Large intestine (tissue), 3 donors: ENCODE measurements around the gene BACE2. TPM values are rescaled to one million over a fixed set of nuclear protein-coding genes. Genes with fewer than 3 reads are reported as not detected.

Experiments
- DNase-seq, 2 donors: peaks; one replicate each; pipeline versions ENCODE4 v3.0.0 to v3.0.0-alpha.2; 2013
- H3K27ac ChIP-seq: one replicate; pipeline ENCODE4 v1.5.1; 2013; ENCODE audit warnings: low read length
- H3K27me3 ChIP-seq: 2 replicates; pipeline ENCODE4 v1.6.1; 2013; ENCODE audit warnings: low read length; ENCODE audit not compliant: control insufficient read depth, insufficient read depth
- H3K36me3 ChIP-seq: 2 replicates; pipeline ENCODE4 v1.6.1; 2013; ENCODE audit warnings: low read length; ENCODE audit not compliant: control insufficient read depth, insufficient read depth
- H3K4me1 ChIP-seq: one replicate; pipeline ENCODE4 v1.6.1; 2013; ENCODE audit warnings: low read length; ENCODE audit not compliant: control insufficient read depth, insufficient read depth
- H3K4me3 ChIP-seq: one replicate; pipeline ENCODE4 v1.5.1; 2013; ENCODE audit warnings: low read length
- H3K9me3 ChIP-seq: one replicate; pipeline ENCODE4 v1.6.1; 2013; ENCODE audit warnings: mild to moderate bottlenecking, low read depth, low read length, moderate library complexity; ENCODE audit not compliant: control insufficient read depth
- WGBS: methylation state at CpG from one replicate; pipeline ENCODE4 v1.1.5; 2013; ENCODE audit warnings: low lambda C conversion rate; ENCODE audit not compliant: insufficient coverage; 5-methylcytosine and 5-hydroxymethylcytosine counted together
- polyA plus RNA-seq: library from polyadenylated mRNA; unstranded; fragments of 120-200 nt; gene quantifications from one replicate; pipeline ENCODE4 v1.2.1, GENCODE V29; 2013

The BACE2 gene
- polyA plus RNA-seq, 1 donor, result 20.7 TPM

DNA sequence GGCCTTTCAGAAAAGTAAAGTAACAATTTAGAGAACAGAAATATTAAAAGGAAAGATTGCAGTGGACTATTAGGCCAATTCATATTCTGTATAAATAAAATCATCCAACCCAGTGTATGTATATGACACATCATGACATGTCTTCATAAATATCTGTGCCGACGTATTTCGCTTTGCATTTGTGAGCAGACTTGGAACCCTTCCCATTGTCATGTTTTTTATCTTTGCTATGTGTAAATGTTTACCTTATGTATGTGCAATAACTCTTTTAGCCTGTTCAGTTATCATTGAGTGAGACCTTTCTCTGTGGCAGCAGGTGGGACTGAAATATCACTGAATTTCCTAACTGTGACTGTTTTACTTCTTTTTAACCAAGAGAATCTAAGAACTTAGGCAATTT is 90.7 kb downstream of the BACE2 start:
- Histone ChIP-seq H3K9me3 (peaks cover under 1% of the 10 kb centered on the region), H3K4me1 (peaks cover 3% of the 10 kb centered on the region), H3K4me3 (no peak overlapping the region), H3K36me3 (peaks cover 5% of the 10 kb centered on the region), H3K27ac (no peak overlapping the region), H3K27me3 (no peaks in the 10 kb centered on the region)
- peak; percentile 38 to 64 for DNase-seq
- no CpG with 5 or more reads among the region's 3 CpGs for WGBS

DNA sequence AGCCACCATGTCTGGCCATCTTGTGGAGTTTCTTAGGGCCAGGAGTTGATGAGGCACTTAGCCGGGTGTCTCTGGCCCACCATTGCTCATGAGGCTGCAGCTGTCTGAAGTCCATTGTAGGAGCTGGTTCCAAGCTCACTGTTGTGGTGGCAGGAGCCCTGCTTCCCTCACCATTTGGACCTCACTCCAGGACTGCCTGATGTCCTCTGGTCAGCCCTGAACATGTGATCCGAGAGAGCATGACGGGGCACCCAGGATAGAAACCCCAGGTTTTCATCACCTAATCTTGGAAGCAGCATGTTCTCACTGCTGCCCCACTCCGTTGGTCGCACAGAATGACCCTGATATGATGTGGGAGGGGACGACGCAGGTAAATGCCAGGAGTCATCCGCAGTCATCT is 92.5 kb downstream of the BACE2 start:
- no peak for DNase-seq
- Histone ChIP-seq H3K36me3 (peaks cover 3% of the 10 kb centered on the region), H3K4me3 (no peak overlapping the region), H3K4me1 (peaks cover 3% of the 10 kb centered on the region), H3K27me3 (no peaks in the 10 kb centered on the region), H3K27ac (no peak overlapping the region), H3K9me3 (peaks cover 6% of the 10 kb centered on the region)
- WGBS, result no CpG with 5 or more reads among the region's 8 CpGs

DNA sequence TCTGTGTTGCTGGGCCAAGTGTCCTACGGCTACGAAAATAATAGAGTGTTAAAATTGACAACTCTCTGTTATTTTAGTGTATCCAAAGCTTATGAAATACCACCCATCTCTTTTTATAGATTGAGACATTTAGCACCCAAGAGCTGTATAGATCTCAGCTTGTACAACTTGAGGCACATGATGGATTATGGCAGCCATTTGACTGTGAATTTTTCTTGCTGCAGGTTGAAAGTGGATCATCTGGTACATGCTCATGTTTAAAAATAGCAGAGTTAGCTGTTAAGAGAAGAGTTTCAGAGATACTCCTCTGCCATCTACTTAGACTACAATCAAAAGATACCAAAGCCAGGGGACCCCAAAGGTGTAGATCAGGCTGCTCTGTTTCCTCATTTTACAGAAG is 99.4 kb downstream of the BACE2 start:
- no peak for DNase-seq
- H3K36me3 ChIP-seq, result no peaks in the 10 kb centered on the region
- H3K27ac ChIP-seq, result no peak overlapping the region
- no CpG with 5 or more reads among the region's 2 CpGs for WGBS
- H3K27me3 ChIP-seq, result no peaks in the 10 kb centered on the region
- H3K9me3 ChIP-seq, result peaks cover 9% of the 10 kb centered on the region
- no peak overlapping the region for H3K4me3 ChIP-seq
- H3K4me1 ChIP-seq, result no peaks in the 10 kb centered on the region

DNA sequence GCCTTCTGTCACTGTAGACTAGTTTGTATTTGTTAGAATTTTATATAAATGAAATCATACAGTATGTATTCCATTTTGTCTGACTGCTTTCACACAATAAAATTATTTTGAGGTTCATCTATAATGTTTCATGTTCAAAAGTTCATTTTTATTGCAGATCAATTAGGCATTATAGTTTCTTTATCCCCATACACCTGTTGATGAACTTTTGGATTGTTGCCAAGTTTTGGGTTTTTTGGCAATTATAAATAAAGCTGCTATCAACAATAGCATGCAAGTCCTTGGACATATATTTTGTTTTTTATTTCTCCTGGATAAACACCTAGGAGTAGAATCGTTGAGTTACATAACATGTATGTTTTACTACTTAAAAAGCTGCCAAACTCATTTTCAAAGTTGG is 101.6 kb downstream of the BACE2 start:
- Histone ChIP-seq H3K9me3 (peaks cover 5% of the 10 kb centered on the region), H3K27me3 (no peaks in the 10 kb centered on the region), H3K4me3 (no peak overlapping the region), H3K4me1 (no peaks in the 10 kb centered on the region), H3K27ac (no peak overlapping the region), H3K36me3 (no peaks in the 10 kb centered on the region)
- WGBS, result 100% methylated on average over 1 of the region's 1 CpG
- DNase-seq, result no peak

DNA sequence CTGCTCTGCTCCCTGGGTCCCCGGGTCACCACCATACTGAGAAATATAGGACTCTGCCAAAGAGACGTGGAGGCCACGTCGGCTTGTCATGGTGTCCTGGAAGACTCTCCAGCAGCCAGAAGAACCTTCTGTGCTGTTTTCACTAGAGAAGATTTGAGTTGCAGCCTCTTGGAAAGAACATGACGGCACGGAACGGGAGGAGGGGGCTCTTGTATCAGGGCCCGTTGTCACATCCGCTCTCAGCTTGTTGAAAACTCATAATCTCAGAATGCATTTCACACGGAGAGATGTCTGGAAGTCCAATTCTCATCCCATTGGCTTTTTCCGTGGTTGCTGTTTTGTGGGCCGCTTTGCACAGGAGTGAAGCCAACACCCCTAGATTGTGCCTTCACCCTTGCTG is 109.2 kb downstream of the BACE2 start:
- no peaks in the 10 kb centered on the region for H3K27me3 ChIP-seq
- DNase-seq, result no peak
- no peak overlapping the region for H3K27ac ChIP-seq
- WGBS, result 67% methylated on average over 3 of the region's 12 CpGs
- no peaks in the 10 kb centered on the region for H3K36me3 ChIP-seq
- no peaks in the 10 kb centered on the region for H3K4me1 ChIP-seq
- peaks cover 1% of the 10 kb centered on the region for H3K9me3 ChIP-seq
- H3K4me3 ChIP-seq, result no peak overlapping the region

DNA sequence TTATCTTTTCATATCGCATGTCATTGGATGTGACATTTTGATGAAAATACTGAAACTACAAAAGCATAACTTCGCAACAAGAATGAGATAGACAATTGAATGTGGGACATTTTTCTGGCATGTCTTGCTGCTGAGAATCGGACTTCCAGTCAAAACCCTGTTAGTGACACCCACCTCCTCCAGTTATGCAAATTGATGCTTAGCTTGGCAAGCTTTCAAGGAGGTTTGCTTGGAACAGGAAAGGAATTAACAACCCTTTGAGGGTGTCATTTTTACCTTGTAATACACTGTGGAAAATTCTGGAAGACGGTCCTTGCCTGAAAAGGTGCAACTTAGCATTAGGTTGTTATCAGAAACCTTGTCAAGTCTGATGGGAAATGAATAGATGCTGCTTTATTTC is 109.9 kb downstream of the BACE2 start:
- Histone ChIP-seq H3K27ac (no peak overlapping the region), H3K4me1 (no peaks in the 10 kb centered on the region), H3K9me3 (no peaks in the 10 kb centered on the region), H3K36me3 (no peaks in the 10 kb centered on the region), H3K27me3 (peaks cover 4% of the 10 kb centered on the region), H3K4me3 (no peak overlapping the region)
- DNase-seq, result no peak
- 89% methylated on average over 3 of the region's 4 CpGs for WGBS

DNA sequence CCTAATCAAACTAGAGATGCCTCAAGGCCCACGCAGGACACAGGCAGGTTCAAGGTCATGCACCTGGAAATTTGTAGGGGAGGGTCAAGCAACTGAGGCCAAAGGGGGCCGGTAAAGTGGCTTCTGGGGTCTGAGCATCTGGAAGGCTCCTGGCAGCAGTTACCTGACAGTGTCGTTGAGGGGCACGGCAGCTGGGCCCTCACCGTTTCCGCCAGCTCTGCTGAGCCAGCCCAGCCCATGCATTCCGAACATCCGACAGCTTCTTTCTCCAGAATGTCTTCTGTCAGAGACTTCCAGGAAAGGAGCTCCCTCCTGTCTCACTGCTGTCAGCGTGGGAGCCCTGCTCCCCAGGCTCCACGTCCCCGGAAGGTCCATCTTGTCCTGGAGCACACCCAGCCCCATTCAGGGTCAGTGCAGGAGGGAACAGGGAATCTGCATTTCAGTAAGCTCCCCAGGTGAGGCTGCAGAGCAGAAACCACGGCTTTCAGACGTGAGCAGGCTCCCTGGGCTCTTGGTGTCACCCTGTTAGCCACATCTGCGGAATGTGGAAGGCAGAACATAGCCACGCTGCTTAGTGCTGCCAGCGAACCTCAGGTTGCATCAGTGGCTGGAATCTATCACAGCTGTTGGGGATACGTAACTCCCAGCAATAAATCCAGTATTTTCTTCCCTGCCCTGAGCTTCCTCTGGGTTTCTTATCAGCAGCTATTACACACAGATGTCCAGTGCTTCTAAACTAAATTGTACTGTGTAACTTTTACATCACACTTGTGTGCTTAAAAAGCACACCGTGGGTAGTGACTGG is 112.4 kb downstream of the BACE2 start:
- H3K4me1 ChIP-seq, result no peaks in the 10 kb centered on the region
- H3K9me3 ChIP-seq, result no peaks in the 10 kb centered on the region
- no CpG with 5 or more reads among the region's 18 CpGs for WGBS
- DNase-seq, result peak in 1 of 2 donors; percentile 14
- no peaks in the 10 kb centered on the region for H3K36me3 ChIP-seq
- H3K27ac ChIP-seq, result no peak overlapping the region
- no peak overlapping the region for H3K4me3 ChIP-seq
- peaks cover 6% of the 10 kb centered on the region for H3K27me3 ChIP-seq

DNA sequence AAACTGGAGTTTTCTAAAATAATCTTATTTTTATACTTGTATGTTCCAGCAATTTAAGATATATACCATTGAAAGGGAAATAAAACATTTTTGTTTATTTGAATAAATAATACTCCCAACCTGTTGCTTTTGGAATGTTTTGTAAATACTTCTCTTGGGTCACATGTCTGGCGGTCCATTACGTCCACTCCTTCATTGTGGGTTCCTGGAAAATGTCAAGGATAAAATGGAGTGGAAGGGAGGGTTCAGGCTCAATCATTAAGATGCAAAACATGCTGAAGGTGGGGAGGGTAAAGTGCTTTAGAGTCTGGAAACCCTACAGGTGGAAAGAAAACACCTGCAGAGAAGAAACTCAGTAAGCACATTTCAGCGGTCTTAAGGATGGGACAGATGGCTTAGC is 114.5 kb downstream of the BACE2 start:
- Histone ChIP-seq H3K36me3 (no peaks in the 10 kb centered on the region), H3K9me3 (no peaks in the 10 kb centered on the region), H3K27ac (no peak overlapping the region), H3K4me1 (no peaks in the 10 kb centered on the region), H3K4me3 (no peak overlapping the region), H3K27me3 (peaks cover 6% of the 10 kb centered on the region)
- WGBS, result no CpG with 5 or more reads among the region's 3 CpGs
- no peak for DNase-seq

DNA sequence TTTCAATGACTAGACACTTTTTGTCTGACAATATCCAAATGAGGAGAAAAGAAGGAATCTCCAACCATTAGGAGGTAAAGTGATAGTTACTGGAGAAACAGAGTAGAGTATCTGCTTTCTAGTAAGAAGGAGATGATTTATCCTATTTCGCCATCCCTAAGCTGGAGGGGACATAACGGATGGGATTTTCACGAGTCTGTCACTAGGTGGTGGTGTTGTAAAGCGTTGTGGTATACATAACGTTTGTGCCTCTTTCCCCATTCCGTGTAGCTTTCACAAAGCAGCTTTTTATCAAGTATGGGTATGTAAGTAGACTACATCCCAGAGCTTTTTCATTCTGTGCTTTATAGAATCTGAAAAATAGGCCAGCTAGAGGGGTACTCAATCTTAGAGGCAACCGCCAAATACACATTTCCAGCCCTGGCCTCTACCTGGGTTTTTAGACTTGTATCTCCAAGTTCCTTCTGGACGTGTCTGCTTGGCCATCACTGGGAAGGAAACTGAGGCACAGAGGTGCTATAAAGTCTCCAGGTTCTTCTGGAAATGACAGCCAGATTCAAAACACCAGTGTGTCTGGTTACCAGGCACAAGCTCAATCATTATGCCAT is 115.4 kb downstream of the BACE2 start:
- no peaks in the 10 kb centered on the region for H3K9me3 ChIP-seq
- H3K36me3 ChIP-seq, result no peaks in the 10 kb centered on the region
- peak; percentile 71 to 76 for DNase-seq
- H3K27me3 ChIP-seq, result peaks cover 6% of the 10 kb centered on the region
- H3K27ac ChIP-seq, result no peak overlapping the region
- no peaks in the 10 kb centered on the region for H3K4me1 ChIP-seq
- WGBS, result no CpG with 5 or more reads among the region's 8 CpGs
- H3K4me3 ChIP-seq, result no peak overlapping the region

DNA sequence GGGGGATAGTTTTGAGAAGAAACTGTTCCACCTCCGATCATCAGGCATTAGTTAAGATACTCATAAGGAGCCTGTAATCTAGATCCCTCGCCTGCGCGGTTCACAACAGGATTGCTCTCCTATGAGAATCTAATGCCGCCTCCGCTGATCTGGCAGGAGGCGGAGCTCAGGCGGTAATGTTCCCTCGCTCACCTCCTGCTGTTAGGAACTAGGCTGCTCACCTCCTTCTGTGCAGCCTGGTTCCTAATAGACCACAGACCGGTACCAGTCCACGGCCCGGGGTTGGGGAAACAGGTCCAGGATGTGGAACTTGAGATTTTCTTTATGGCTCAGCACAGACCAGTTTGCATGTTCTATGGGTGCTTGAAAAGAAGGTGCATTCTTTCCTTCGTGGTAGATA is 121.5 kb downstream of the BACE2 start:
- no peaks in the 10 kb centered on the region for H3K4me1 ChIP-seq
- no peak for DNase-seq
- H3K36me3 ChIP-seq, result no peaks in the 10 kb centered on the region
- no peak overlapping the region for H3K4me3 ChIP-seq
- peaks cover 26% of the 10 kb centered on the region for H3K27me3 ChIP-seq
- WGBS, result no CpG with 5 or more reads among the region's 13 CpGs
- H3K27ac ChIP-seq, result no peak overlapping the region
- no peaks in the 10 kb centered on the region for H3K9me3 ChIP-seq
